ENCODE results near the gene PLCB3. TPM values are rescaled to one million over a fixed set of nuclear protein-coding genes. Genes with fewer than 3 reads are reported as not detected.

The PLCB3 gene
- total and polyA plus RNA-seq, 2 of the 13 experiments (the other 11 are each of a cell fraction or from before 2014, with no cell fraction given) = 7.5 to 13.8 TPM

DNA sequence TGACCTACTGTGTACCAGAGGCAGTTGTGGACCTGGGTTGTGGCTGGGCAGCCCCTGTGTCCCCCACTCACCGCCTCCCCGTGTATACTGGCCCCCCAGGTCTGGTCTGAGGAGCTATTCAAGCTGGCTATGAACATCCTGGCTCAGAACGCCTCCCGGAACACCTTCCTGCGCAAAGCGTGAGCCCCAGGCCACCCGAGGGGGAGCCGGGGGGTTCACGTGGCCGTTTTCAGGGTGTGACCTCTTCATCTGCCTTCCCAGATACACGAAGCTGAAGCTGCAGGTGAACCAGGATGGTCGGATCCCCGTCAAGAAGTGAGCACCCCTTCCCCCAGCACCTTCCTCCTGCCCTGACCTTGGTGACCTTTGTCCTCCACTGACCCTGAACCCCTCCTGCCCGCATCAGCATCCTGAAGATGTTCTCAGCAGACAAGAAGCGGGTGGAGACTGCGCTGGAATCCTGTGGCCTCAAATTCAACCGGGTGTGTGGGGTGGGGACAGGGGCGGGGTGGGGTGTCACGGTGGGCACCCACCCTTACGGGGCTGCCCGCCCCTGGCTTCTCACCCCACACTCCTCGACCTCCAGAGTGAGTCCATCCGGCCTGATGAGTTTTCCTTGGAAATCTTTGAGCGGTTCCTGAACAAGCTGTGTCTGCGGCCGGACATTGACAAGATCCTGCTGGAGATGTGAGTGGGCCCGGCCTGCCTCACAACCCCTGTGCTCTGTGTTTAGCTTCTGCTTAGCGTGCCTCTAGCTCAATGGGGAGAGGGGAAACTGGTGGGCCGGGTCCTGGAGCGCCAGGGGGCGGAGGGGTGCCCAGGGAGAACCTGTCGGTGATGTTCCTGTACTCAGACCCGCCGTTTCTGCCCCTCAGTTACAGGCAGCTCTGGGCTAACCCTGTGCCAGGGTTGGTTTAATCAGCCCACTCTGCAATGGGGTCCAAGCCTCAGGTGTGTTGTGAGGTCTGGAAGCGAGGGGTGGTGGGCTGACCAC lies 4.1 kb downstream of the PLCB3 start (continued):
- TF ChIP-seq, protein P1, sequence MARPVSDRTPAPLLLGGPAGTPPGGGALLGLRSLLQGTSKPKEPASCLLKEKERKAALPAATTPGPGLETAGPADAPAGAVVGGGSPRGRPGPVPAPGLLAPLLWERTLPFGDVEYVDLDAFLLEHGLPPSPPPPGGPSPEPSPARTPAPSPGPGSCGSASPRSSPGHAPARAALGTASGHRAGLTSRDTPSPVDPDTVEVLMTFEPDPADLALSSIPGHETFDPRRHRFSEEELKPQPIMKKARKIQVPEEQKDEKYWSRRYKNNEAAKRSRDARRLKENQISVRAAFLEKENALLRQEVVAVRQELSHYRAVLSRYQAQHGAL (CRISPR knock-in tag; IDR thresholded peaks at IDR 0.05; ENCODE audit: not compliant biosample characterization) = no peak
- TF ChIP-seq ZFP82 (CRISPR knock-in tag; IDR thresholded peaks at IDR 0.05; ENCODE audit: borderline replicate concordance) (no peak), ZNF44 (CRISPR knock-in tag; IDR thresholded peaks at IDR 0.05) (no peak), ZNF598 (CRISPR knock-in tag; IDR thresholded peaks at IDR 0.05; ENCODE audit: borderline replicate concordance) (no peak), ESRRA (CRISPR knock-in tag; IDR thresholded peaks at IDR 0.05; ENCODE audit: low read depth) (no peak), NFYC (CRISPR knock-in tag; IDR thresholded peaks at IDR 0.05) (no peak), ZIK1 (CRISPR knock-in tag; IDR thresholded peaks at IDR 0.05; ENCODE audit: borderline replicate concordance, low read depth) (no peak), KLF9 (CRISPR knock-in tag; IDR thresholded peaks at IDR 0.05; ENCODE audit: low read depth) (no peak), RBFOX2 (IDR thresholded peaks at IDR 0.05; ENCODE audit: low read depth, low read length) (no peak), PAF1 (CRISPR knock-in tag; IDR thresholded peaks at IDR 0.05) (no peak), CENPX (CRISPR knock-in tag; IDR thresholded peaks at IDR 0.05) (no peak), CENPT (CRISPR knock-in tag; IDR thresholded peaks at IDR 0.05; ENCODE audit: low read depth) (no peak)
- TF ChIP-seq, protein P2, sequence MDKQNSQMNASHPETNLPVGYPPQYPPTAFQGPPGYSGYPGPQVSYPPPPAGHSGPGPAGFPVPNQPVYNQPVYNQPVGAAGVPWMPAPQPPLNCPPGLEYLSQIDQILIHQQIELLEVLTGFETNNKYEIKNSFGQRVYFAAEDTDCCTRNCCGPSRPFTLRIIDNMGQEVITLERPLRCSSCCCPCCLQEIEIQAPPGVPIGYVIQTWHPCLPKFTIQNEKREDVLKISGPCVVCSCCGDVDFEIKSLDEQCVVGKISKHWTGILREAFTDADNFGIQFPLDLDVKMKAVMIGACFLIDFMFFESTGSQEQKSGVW (CRISPR knock-in tag; IDR thresholded peaks at IDR 0.05; ENCODE audit: borderline replicate concordance) = no peak
